Transverse colon (tissue), 4 donors: ENCODE measurements around the gene SCN1A. TPM values are rescaled to one million over a fixed set of nuclear protein-coding genes. Genes with fewer than 3 reads are reported as not detected.

Source experiments
- DNase-seq: peaks from one replicate; pipeline ENCODE4 v3.0.0-alpha.2; 2019
- H3K27ac ChIP-seq, 4 donors: fragments of 200-600 bp; sonication (generic); 2 replicates each; pipeline ENCODE4 v1.5.1; 2016 to 2018; ENCODE audit warnings: inconsistent platforms in 4 of 4
- H3K27me3 ChIP-seq: fragments of 200-600 bp; sonication (generic); 2 replicates; pipeline ENCODE4 v1.5.1; 2017; ENCODE audit warnings: inconsistent platforms
- H3K36me3 ChIP-seq, 4 donors: fragments of 200-600 bp; sonication (generic); 2 replicates each; pipeline ENCODE4 v1.5.1; 2017 to 2019; ENCODE audit warnings: inconsistent platforms in 4 of 4
- H3K4me1 ChIP-seq, 4 donors: fragments of 200-600 bp; sonication (generic); 2 replicates each; pipeline ENCODE4 v1.5.1; 2017 to 2020; ENCODE audit warnings: inconsistent platforms in 4 of 4
- H3K4me3 ChIP-seq, 4 donors: fragments of 200-600 bp; sonication (generic); 1 replicate in 1 of 4; 2 replicates in 3 of 4; pipeline versions ENCODE4 v1.5.1 to v1.6.1; 2017 to 2019; ENCODE audit warnings: inconsistent platforms in 4 of 4
- H3K9me3 ChIP-seq, 2 donors: fragments of 200-600 bp; sonication (generic); 2 replicates each; pipeline ENCODE4 v1.5.1; 2017 to 2019; ENCODE audit warnings: inconsistent platforms in 2 of 2
- EP300 ChIP-seq: sonication (generic); formaldehyde crosslinking; IDR thresholded peaks from one replicate; pipeline ENCODE4 v1.6.1; 2017; ENCODE audit warnings: antibody characterized with exemption, low read depth
- POLR2A ChIP-seq: fragments of 450-650 bp; IDR thresholded peaks from one replicate; pipeline ENCODE4 v1.6.1; 2016; ENCODE audit warnings: antibody characterized with exemption, mild to moderate bottlenecking, moderate library complexity
- POLR2AphosphoS5 ChIP-seq, 3 donors: sonication (generic); formaldehyde crosslinking; IDR thresholded peaks; one replicate each; pipeline ENCODE4 v1.6.1; 2016; ENCODE audit warnings: antibody characterized with exemption in 3 of 3
- WGBS, 2 donors: methylation state at CpG; one replicate each; pipeline ENCODE4 v1.1.5; 2018; ENCODE audit warnings: low coverage in 1 of 2; 5-methylcytosine and 5-hydroxymethylcytosine counted together
- in situ Hi-C, 4 donors: fragments of 200-750 bp; cut with MboI; loops; one replicate each; pipeline versions ENCODE4 v1.15.0 to v1.15.1; 2017; ENCODE audit warnings: low sequenced_read_pairs in 3 of 4, low pct_ligation_motif_present in 1 of 4, low pct_unique_long_range_greater_than_20kb in 1 of 4
- intact Hi-C: fragments of 100-400 bp; cut with DNase I; formaldehyde crosslinking; loops from one replicate; pipeline ENCODE4 v1.15.1; 2023; ENCODE audit warnings: low total_unique reads
- total RNA-seq, 4 donors: library from RNA; depleted of rRNA; stranded (reverse); fragments of >200 nt; gene quantifications; one replicate each; pipeline ENCODE4 v1.1.0, GENCODE V29; 2016
- TF ChIP-seq, protein P1 (sequence below), 5 experiments: fragments of 200-600 bp in 3 of 5; fragments of 450-650 bp in 2 of 5; sonication (generic) in 3 of 5; IDR thresholded peaks; 1 replicate in 2 of 5; 2 replicates in 3 of 5; pipeline ENCODE4 v1.5.1; 2016 to 2017; ENCODE audit warnings: antibody characterized with exemption in 5 of 5, inconsistent platforms in 3 of 5, mild to moderate bottlenecking in 2 of 5, moderate library complexity in 1 of 5

Gene SCN1A
- total RNA-seq, 4 donors from 2014 or later = not detected

DNA sequence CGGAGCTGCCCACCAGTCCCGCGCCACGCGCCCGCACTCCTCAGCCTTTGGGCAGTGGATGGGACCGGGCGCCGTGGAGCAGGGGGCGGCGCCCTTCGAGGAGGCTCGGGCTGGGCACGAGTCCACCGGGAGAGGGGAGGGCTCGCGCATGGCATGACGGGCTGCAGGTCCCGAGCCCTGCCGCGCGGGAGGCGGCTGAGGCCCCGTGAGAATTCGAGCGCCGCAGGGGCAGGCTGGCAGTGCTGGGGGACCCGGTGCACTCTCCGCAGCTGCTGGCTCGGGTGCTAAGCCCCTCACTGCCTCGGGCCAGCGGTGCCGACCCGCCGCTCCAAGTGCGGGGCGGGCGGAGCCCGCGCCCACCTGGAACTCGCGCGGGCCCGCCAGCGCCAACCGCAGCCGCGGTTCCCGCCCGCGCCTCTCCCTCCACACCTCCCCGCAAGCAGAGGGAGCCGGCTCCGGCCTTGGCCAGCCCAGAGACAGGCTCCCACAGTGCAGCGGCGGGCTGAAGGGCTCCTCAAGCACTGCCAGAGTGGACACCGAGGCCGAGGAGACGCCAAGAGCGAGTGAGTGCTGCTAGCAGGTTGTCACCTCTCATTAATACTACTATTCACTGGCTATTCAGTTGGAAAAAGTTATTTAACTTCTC is 170.7 kb downstream of the SCN1A start:
- Histone ChIP-seq H3K4me3 (no peak overlapping the region), H3K27me3 (no peaks in the 10 kb centered on the region), H3K9me3 (no peaks in the 10 kb centered on the region), H3K4me1 (peaks cover 7 to 18% (median 15%) of the 10 kb centered on the region in 4 donors), H3K27ac (no peak overlapping the region), H3K36me3 (no peaks in the 10 kb centered on the region)
- intact Hi-C loops (no loop called here), in situ Hi-C loops (no loop called here)
- 96% methylated on average over 60 of the region's 60 CpGs; no CpG with 5 or more reads in 1 of the 2 donors for WGBS, 2 donors
- no peak for DNase-seq
- TF ChIP-seq EP300 = no peak
- no peak for TF ChIP-seq POLR2A
- TF ChIP-seq POLR2AphosphoS5 (IDR thresholded peaks at IDR 0.05) = no peak
- TF ChIP-seq, protein P1, sequence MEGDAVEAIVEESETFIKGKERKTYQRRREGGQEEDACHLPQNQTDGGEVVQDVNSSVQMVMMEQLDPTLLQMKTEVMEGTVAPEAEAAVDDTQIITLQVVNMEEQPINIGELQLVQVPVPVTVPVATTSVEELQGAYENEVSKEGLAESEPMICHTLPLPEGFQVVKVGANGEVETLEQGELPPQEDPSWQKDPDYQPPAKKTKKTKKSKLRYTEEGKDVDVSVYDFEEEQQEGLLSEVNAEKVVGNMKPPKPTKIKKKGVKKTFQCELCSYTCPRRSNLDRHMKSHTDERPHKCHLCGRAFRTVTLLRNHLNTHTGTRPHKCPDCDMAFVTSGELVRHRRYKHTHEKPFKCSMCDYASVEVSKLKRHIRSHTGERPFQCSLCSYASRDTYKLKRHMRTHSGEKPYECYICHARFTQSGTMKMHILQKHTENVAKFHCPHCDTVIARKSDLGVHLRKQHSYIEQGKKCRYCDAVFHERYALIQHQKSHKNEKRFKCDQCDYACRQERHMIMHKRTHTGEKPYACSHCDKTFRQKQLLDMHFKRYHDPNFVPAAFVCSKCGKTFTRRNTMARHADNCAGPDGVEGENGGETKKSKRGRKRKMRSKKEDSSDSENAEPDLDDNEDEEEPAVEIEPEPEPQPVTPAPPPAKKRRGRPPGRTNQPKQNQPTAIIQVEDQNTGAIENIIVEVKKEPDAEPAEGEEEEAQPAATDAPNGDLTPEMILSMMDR (IDR thresholded peaks at IDR 0.05) = no peak

DNA sequence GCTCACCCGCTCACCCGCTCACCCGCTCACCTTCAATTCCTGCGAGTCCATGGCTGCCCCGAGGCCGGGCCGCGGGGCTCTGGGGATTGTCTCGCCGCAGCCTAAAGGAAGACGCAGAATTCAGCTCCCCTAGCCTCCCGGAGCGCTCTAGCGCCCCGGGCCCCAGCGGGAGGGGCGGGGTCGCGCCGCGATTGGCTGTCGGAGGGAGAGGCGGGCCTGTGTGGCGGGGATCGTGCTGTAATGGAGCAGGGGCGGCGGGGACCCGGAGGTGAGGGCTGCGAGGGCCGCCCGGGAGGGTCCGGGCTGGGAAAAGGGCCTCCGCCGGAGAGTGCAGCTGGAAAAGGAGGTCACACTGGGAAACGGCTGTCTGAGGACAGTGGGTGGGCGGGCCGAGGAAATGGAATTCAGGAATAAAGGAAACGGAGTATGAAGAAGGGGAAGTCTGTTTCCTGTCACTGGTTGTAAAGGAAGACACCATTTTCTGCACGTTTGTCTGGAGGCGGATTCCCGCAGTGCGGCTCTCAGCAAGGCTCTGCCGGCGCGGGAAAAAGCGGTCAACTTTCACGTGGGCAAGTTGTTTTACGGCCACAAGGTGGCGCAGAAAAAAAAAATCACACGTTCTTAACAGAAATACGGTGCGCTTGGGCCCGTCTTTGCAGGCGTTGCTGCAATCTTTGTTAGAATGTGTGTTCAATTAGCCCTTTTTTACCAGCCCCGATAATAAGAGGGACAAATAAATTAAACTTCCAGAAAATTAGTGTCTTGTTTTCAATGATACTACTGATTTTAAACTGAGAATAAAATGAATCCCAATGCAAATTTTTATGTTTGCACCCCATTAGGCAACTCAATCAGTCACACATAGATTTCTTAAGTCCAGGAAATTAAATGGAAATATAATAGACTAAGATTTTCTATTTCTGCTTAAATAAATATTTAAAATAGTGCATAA is 173.9 kb downstream of the SCN1A start, which contains the start of gene TTC21B:
TSS of gene TTC21B (minus strand) at position 122 of the 952 bp plus-strand sequence. CDS start at position 51, 71 bp downstream.
- in situ Hi-C loops (no loop called here), intact Hi-C loops (loop anchor here (5.0 kb wide), 1 partner anchor 173 kb away; the partner anchor contains the start of gene SCN1A)
- DNase-seq = peak; percentile 95
- H3K4me3 ChIP-seq = peak within 1 kb of the TSS; percentile 47 to 91 (median 80)
- H3K36me3 ChIP-seq = no peaks in the 10 kb centered on the region
- H3K27me3 ChIP-seq = no peaks in the 10 kb centered on the region
- no peaks in the 10 kb centered on the region for H3K9me3 ChIP-seq
- 1% methylated on average over 17 to 47 of the region's 55 CpGs for WGBS, 2 donors
- peaks cover 7 to 28% (median 16%) of the 10 kb centered on the region in 4 donors for H3K4me1 ChIP-seq
- H3K27ac ChIP-seq = peak within 1 kb of the TSS; percentile 90 to 96 (median 92)
- TF ChIP-seq, protein P1 (IDR thresholded peaks at IDR 0.05) = peak; percentile 82 to 92 (median 85)
- peak; percentile 69 for TF ChIP-seq POLR2A
- peak; percentile 25 to 66 (median 51) for TF ChIP-seq POLR2AphosphoS5 (IDR thresholded peaks at IDR 0.05)
- no peak for TF ChIP-seq EP300

DNA sequence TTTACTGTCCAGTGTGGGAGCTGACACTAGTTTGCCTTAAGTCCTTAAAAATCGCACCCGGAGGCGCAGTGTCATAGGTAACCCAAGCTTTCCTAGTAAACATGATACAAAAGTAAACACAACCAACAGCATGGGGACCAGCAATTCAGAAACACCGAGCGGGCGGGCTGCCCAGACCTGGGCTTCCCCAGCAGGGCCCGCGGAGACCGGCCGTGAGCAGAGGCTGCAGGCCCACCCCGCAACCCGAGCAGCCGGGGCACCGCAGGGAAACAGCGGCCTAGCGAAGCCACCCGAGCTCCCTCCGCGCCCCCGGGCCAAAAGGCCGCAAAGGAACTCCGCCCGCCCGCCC is 174.5 kb downstream of the SCN1A start:
- H3K27me3 ChIP-seq = no peaks in the 10 kb centered on the region
- TF ChIP-seq EP300 = no peak
- TF ChIP-seq POLR2AphosphoS5 (IDR thresholded peaks at IDR 0.05) = no peak
- TF ChIP-seq, protein P1 (IDR thresholded peaks at IDR 0.05) = no peak
- TF ChIP-seq POLR2A = no peak
- H3K27ac ChIP-seq = peak overlapping the region; percentile 90 to 96 (median 92)
- intact Hi-C loops (loop anchor here (5.0 kb wide), 1 partner anchor 174 kb away; the partner anchor contains the start of gene SCN1A), in situ Hi-C loops (no loop called here)
- no peaks in the 10 kb centered on the region for H3K9me3 ChIP-seq
- H3K4me3 ChIP-seq = peak overlapping the region; percentile 47 to 91 (median 80)
- peaks cover 0 to 6% (median 0%) of the 10 kb centered on the region in 4 donors for H3K36me3 ChIP-seq
- H3K4me1 ChIP-seq = peaks cover 7 to 28% (median 16%) of the 10 kb centered on the region in 4 donors
- no peak for DNase-seq
- 2% methylated on average over 23 of the region's 24 CpGs; no CpG with 5 or more reads in 1 of the 2 donors for WGBS, 2 donors
